AG09309 (cell line): ENCODE measurements around the gene IQSEC2.

Source experiments
- DNase-seq: peaks from one replicate; pipeline ENCODE4 v3.0.0-alpha.2; 2010; ENCODE audit warnings: low read depth
- H3K4me3 ChIP-seq: 2 replicates; pipeline ENCODE4 v1.5.1; 2011; ENCODE audit warnings: mild to moderate bottlenecking, low read depth, low read length, moderate library complexity; ENCODE audit not compliant: control insufficient read depth
- TF ChIP-seq, protein P1 (sequence below): IDR thresholded peaks from 2 replicates; pipeline ENCODE4 v1.5.1; 2011; ENCODE audit warnings: mild to moderate bottlenecking, low read depth, low read length, inconsistent platforms; ENCODE audit not compliant: insufficient read depth, control insufficient read depth; ENCODE audit errors: missing control alignments

IQSEC2 gene

DNA sequence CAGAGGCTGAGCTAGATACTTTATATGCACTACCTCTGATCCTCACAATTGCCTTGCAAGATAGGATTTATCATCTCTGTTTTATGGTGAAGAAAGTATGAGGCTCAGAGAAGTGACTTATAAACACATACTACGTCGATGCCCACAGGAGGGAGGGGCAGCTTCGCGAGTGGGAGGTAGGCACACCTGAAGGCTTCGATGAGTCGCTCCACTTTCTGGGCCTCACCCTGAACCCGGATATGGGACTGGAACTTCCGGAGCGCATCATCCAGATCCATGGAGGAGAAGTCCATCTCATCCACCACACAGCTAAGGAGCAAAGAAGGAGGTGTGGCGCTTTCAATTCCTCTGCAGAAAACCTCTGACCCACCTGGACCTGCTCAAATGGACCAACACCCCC lies 33.5 kb downstream of the IQSEC2 start:
- no peak overlapping the region for H3K4me3 ChIP-seq
- TF ChIP-seq, protein P1, sequence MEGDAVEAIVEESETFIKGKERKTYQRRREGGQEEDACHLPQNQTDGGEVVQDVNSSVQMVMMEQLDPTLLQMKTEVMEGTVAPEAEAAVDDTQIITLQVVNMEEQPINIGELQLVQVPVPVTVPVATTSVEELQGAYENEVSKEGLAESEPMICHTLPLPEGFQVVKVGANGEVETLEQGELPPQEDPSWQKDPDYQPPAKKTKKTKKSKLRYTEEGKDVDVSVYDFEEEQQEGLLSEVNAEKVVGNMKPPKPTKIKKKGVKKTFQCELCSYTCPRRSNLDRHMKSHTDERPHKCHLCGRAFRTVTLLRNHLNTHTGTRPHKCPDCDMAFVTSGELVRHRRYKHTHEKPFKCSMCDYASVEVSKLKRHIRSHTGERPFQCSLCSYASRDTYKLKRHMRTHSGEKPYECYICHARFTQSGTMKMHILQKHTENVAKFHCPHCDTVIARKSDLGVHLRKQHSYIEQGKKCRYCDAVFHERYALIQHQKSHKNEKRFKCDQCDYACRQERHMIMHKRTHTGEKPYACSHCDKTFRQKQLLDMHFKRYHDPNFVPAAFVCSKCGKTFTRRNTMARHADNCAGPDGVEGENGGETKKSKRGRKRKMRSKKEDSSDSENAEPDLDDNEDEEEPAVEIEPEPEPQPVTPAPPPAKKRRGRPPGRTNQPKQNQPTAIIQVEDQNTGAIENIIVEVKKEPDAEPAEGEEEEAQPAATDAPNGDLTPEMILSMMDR: no peak
- no peak for DNase-seq

- DNase-seq: no peak
- TF ChIP-seq, protein P1: no peak
- H3K4me3 ChIP-seq: no peak overlapping the region
Measured at GRCh38 chrX:53246231-53246630, 35.2 kb downstream of the IQSEC2 start.

- TF ChIP-seq, protein P1: peak; percentile 43
- DNase-seq: no peak
- no peak overlapping the region for H3K4me3 ChIP-seq
Measured at GRCh38 chrX:53244610-53245009, 36.8 kb downstream of the IQSEC2 start.

GRCh38 chrX:53242310-53242709 lies 39.1 kb downstream of the IQSEC2 start:
- TF ChIP-seq, protein P1: no peak
- no peak for DNase-seq
- no peak overlapping the region for H3K4me3 ChIP-seq

DNA sequence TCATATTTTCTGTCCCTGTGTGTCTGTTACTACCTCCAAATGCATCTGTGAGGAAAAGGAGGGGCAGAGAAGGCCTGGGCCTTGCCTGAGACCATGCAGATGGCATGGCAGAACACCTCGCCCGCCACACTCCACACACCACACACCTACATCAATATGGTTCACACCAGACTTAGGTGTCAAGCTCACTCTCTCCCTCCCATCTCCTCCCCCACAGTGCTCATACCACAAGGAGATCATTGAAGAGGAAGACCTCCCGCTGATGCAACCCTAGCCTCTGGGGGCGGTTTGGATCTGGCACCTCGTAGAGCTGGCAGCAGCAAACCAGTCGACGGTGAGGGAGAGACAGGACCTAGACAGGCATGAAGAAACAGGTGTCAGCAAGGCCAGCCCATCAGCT lies 39.8 kb downstream of the IQSEC2 start:
- no peak overlapping the region for H3K4me3 ChIP-seq
- TF ChIP-seq, protein P1: no peak
- DNase-seq: no peak

DNA sequence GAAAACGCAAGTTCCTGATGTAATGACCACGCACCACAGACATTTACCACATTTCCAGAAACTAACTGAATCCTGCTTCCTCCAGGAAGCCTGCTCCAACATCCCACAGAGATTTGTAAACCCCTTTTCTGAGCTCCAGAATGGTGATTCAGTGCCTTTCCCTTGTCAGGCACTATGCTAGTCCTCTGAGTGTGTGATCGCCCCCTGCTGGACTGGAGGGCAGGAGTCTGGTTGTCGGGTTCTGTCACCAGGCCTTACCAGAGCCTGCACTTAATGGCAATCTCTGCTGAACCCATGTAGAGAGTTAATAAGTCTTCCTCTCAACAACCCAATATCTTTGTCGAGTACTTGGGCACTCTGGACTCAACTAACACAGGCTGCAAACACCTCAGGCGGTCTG lies 41.9 kb downstream of the IQSEC2 start:
- TF ChIP-seq, protein P1: no peak

GRCh38 chrX:53237056-53237455 lies 44.3 kb downstream of the IQSEC2 start:
- H3K4me3 ChIP-seq: no peak overlapping the region
- DNase-seq: no peak
- TF ChIP-seq, protein P1: no peak

More for the DNA sequence above, 41.9 kb downstream of the IQSEC2 start:
- H3K4me3 ChIP-seq: no peak overlapping the region
- no peak for DNase-seq
